A549 treated with AZD9567 at 1 μM for 4 hours (cell line): Measurements from ENCODE around the gene DOCK1. TPM values are rescaled to one million over a fixed set of nuclear protein-coding genes. Genes with fewer than 3 reads are reported as not detected.

Experiments used
- total RNA-seq: library from RNA; stranded (reverse); fragments of 200-300 nt; extraction: Qiagen RNA extraction; gene quantifications from 5 replicates; pipeline ENCODE4 v1.2.3, GENCODE V29; 2022; ENCODE audit not compliant: insufficient read depth

DOCK1 gene
- total RNA-seq: 15.0 to 25.4 TPM (median 22.7 TPM) in 5 replicates

GRCh38 chr10:126904818-126905701 is at the start of gene DOCK1:
Gene DOCK1, plus strand, starts transcription at chr10:126905428. Its CDS starts 90 bp downstream, at chr10:126905518.

DNA sequence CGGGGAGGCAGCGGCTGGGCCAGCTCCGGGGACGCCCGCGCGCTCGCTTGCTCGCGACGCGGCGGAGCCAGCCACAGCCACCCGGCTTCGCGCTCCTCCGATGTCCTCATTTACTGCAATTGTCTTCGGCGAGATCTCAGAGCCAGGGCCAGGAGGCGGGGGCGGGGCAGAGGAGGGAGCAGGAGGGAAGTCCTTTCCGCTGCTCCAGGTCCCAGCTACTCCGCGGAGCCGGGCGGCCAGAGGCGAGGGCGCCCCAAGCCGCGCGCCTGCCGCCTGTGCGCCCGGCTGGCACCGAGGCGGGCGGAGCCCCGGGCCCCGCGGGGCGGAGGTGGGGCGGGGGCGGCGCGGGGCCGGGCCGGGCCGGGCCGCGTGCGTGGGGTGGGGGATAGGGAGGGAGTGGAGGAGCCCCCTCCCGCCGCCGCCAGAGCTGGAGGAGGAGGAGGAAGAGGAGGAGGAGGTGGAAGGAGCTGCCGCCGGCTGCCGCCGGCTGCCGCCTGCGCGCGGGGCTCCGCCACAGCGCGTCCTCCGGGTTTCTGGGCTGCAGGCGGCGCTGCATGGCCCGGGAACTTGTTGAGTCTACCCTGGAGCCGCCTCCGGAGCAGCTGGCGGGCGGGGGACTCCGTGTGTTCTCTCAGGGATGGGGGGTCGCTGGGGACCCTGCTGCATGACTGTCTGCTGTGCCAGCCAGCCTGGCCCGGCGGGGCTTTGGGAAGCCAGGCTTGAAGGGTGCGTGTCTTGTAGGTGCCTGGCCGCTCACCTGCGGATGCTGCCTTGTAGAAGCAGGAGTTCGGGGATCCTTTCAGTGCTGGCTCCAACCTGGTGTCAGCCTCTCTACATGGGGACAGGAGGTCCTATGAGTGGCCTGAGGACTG is 291.3 kb downstream of the DOCK1 start, which contains the start of gene INSYN2A:
TSS of gene INSYN2A (minus strand) at position 310 of the 872 bp plus-strand sequence. CDS start 20,196 bp downstream, outside the sequence.

Other genes starting within 250 kb of the DOCK1 start
- 2.1 to 5.1 TPM (median 2.4 TPM) in 5 replicates for gene C10orf90, start 234.7 kb upstream of the DOCK1 start, total RNA-seq